ENCODE results near the gene ATP8A1. TPM values are rescaled to one million over a fixed set of nuclear protein-coding genes. Genes with fewer than 3 reads are reported as not detected.

Gene ATP8A1
- total RNA-seq, 2 donors from 2014 or later: 37.4 to 70.9 TPM

GRCh38 chr4:42640613-42641012 lies 16.3 kb downstream of the ATP8A1 start:
- no peaks in the 10 kb centered on the region for H3K27me3 ChIP-seq
- H3K4me3 ChIP-seq: no peak overlapping the region
- ATAC-seq: no peak
- no peak for DNase-seq
- intact Hi-C loops (cut with DNase I): no loop called here
- H3K36me3 ChIP-seq (replicated peaks in 1 of 2; ENCODE audit: insufficient read depth in 1 of 2, low read depth in 2 of 2): no peaks in the 10 kb centered on the region
- no peaks in the 10 kb centered on the region for H3K9me3 ChIP-seq
- no peak overlapping the region for H3K27ac ChIP-seq
- peaks cover 4% of the 10 kb centered on the region for H3K4me1 ChIP-seq
- 79 to 81% methylated on average over 3 of the region's 3 CpGs for WGBS, 2 donors
- TF ChIP-seq CTCF (IDR thresholded peaks at IDR 0.05): no peak
- no peak for TF ChIP-seq POLR2A (IDR thresholded peaks at IDR 0.05)

GRCh38 chr4:42638993-42639392 lies 17.9 kb downstream of the ATP8A1 start:
- ATAC-seq (no peak), DNase-seq (no peak)
- no peaks in the 10 kb centered on the region for H3K9me3 ChIP-seq
- H3K4me3 ChIP-seq: no peak overlapping the region
- no peaks in the 10 kb centered on the region for H3K27me3 ChIP-seq
- peaks cover 4% of the 10 kb centered on the region for H3K4me1 ChIP-seq
- no peak overlapping the region for H3K27ac ChIP-seq
- 50 to 65% methylated on average over 3 of the region's 3 CpGs for WGBS, 2 donors
- H3K36me3 ChIP-seq (replicated peaks in 1 of 2; ENCODE audit: insufficient read depth in 1 of 2, low read depth in 2 of 2): no peaks in the 10 kb centered on the region
- TF ChIP-seq POLR2A (IDR thresholded peaks at IDR 0.05) (no peak), CTCF (IDR thresholded peaks at IDR 0.05) (no peak)
- intact Hi-C loops (cut with DNase I): no loop called here

- H3K27me3 ChIP-seq: no peaks in the 10 kb centered on the region
- H3K27ac ChIP-seq: no peak overlapping the region
- H3K4me1 ChIP-seq: peaks cover 4% of the 10 kb centered on the region
- no peaks in the 10 kb centered on the region for H3K36me3 ChIP-seq (replicated peaks in 1 of 2; ENCODE audit: insufficient read depth in 1 of 2, low read depth in 2 of 2)
- no peak for DNase-seq
- H3K9me3 ChIP-seq: no peaks in the 10 kb centered on the region
- no peak for TF ChIP-seq POLR2A (IDR thresholded peaks at IDR 0.05)
- no peak for TF ChIP-seq CTCF (IDR thresholded peaks at IDR 0.05)
- WGBS, 2 donors: 61 to 71% methylated on average over 5 of the region's 5 CpGs
- H3K4me3 ChIP-seq: no peak overlapping the region
- intact Hi-C loops (cut with DNase I): no loop called here
- no peak for ATAC-seq
Measured at GRCh38 chr4:42638321-42638720, 18.6 kb downstream of the ATP8A1 start.

- Histone ChIP-seq H3K36me3 (replicated peaks in 1 of 2; ENCODE audit: insufficient read depth in 1 of 2, low read depth in 2 of 2) (no peaks in the 10 kb centered on the region), H3K9me3 (no peaks in the 10 kb centered on the region), H3K27me3 (no peaks in the 10 kb centered on the region), H3K4me3 (no peak overlapping the region), H3K4me1 (peaks cover 4% of the 10 kb centered on the region), H3K27ac (no peak overlapping the region)
- TF ChIP-seq POLR2A (IDR thresholded peaks at IDR 0.05) (no peak), CTCF (IDR thresholded peaks at IDR 0.05) (no peak)
- intact Hi-C loops (cut with DNase I): no loop called here
- DNase-seq (no peak), ATAC-seq (no peak)
Measured at GRCh38 chr4:42637867-42638266, 19.0 kb downstream of the ATP8A1 start.

GRCh38 chr4:42637104-42637503 lies 19.8 kb downstream of the ATP8A1 start:
- Histone ChIP-seq H3K27ac (no peak overlapping the region), H3K36me3 (replicated peaks in 1 of 2; ENCODE audit: insufficient read depth in 1 of 2, low read depth in 2 of 2) (no peaks in the 10 kb centered on the region), H3K4me1 (peaks cover 4% of the 10 kb centered on the region), H3K4me3 (no peak overlapping the region), H3K9me3 (no peaks in the 10 kb centered on the region), H3K27me3 (no peaks in the 10 kb centered on the region)
- no peak for ATAC-seq
- intact Hi-C loops (cut with DNase I): no loop called here
- no peak for TF ChIP-seq CTCF (IDR thresholded peaks at IDR 0.05)
- no peak for TF ChIP-seq POLR2A (IDR thresholded peaks at IDR 0.05)
- no peak for DNase-seq
- 86 to 87% methylated on average over 3 of the region's 3 CpGs for WGBS, 2 donors

Data from body of pancreas (tissue), 4 donors.